HG03354 (cell line): ENCODE data around the gene GNAZ.

Experiments used
- ATAC-seq: cut with Tn5 transposase; IDR thresholded peaks from one replicate; pipeline ENCODE4 v1.9.1; 2021; ENCODE audit warnings: mild to moderate bottlenecking; ENCODE audit not compliant: unreplicated experiment, poor library complexity, severe bottlenecking

Gene GNAZ

DNA sequence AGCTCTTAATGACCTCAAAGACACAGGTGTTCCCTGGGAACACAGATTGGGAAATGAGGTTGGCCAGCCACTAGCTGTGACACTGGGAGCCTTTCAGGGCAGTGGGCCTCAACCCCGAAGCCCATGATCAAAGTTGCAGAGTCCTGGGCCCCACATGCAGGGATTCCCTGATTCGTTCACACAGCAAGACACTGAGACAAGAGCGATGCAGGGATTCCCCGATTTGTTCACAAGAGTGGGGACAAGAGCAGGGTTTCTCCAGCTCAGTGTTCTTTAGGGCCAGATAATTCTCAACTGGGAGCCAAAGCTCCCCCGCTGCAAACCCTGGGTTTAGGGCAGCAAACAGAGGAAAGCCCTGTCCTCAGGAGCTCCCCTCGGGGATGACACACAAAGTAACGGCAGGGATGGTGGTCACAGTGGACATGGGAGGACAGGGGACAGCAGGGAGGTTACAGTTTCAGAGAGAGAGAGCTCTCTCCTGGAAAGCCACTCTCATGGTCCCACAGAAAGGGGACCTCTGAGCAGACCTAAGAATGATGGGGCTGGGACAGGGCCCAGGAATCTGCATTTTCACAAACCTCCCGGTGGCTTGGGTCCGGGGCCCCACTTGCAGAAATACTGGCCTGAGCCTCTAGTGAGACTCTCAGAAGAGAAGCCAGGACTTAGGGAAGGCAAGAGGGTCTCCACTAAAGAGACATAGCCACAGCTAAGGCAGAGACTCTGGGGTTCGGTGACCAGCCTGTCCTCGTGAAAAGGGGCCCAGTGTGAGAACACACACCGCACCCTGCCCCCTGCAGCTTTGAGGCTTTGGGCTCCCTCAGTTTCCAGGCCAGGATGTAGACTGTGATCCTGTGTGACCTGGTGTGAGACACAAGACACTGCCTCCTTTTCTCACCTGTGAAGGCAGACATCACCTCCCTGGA is 7.4 kb upstream of the GNAZ start:
- ATAC-seq = no peak

- ATAC-seq = no peak
Measured at GRCh38 chr22:23063539-23064380, 6.6 kb upstream of the GNAZ start.

DNA sequence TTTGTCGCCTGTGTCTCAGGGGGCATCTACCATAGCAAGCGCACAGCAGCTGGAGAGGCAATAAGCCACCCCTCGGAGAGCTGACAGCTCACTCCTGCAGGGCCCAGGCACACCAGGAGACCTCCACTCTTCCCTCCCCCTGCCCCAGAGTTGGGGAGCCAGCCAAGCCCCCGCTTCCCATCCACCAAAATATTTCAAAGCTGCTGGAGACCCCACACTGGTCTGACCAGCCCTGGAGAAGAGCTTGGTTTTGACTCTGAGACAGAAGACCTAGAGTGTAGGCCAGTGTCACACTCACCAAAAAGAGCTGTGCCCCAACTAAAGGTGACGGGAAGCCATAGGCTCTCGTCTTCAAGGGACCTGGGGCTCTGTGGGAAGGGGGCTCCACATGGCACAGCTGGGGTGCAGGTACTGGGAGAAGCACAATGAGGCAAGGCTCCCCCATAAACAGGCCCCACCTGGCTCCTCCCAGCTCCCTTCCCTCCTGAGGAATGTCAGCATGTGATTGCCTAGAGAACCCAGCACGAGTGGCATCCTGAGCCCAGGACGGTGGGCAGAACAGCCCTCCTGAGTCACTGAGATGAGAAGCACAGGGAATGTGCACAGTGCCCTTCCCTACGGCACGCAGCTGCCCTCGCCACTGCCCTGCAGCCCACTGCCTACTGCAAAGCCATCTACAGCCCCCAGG is 5.8 kb upstream of the GNAZ start:
- ATAC-seq = no peak

DNA sequence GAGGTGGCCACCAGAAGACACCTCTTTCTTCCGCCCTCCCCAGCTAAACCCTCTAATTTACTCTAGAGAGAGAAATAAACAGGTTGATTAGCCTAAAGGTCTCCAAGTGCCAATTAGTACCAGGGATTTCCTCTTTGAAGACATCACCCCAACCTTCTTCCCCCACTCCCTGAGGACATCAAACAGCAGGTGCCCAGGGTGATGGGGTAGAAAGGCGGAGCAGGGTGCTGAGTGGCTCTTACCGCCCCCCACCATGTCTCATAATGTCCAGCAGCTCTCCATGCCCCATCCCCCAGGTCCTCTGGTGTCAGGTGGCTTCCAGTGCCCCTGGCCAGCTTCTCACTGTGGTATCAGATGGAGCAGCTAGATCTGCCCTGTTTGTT is 5.3 kb upstream of the GNAZ start:
- ATAC-seq = no peak

DNA sequence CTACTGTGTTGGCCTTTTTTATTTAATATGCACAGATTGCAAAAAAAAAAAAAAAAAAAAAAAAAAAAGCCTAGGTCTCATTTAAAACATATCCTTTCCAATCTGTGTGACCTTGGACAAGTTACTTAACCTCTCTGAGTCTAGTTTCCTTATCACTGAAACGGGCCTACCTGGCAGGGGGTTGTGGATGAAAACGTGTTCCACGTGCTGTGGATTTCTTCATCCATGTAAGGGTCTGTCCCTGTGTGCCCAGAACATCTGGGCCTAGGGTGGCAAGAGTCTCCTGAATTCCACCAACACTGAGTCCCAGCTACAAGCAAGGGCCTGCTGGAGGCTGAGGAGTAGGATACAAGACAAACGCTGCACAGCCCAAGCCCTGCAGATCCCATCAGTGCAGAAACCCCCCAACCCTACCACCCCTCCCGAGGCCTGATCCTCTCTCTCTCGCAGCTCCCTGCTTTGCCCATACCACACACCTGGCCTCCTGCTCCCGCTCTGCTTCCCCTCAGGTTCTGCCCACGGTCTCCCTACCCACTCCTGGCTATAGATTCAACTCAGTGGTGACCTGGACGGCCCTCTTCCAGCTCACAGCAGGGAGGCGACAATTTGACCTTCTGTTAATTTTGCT is 4.7 kb upstream of the GNAZ start:
- ATAC-seq = no peak

- ATAC-seq = no peak
Measured at GRCh38 chr22:23066200-23067022, 3.9 kb upstream of the GNAZ start.

- ATAC-seq = no peak
Measured at GRCh38 chr22:23067023-23067650, 3.2 kb upstream of the GNAZ start.

- no peak for ATAC-seq
Measured at GRCh38 chr22:23067691-23068090, 2.6 kb upstream of the GNAZ start.

DNA sequence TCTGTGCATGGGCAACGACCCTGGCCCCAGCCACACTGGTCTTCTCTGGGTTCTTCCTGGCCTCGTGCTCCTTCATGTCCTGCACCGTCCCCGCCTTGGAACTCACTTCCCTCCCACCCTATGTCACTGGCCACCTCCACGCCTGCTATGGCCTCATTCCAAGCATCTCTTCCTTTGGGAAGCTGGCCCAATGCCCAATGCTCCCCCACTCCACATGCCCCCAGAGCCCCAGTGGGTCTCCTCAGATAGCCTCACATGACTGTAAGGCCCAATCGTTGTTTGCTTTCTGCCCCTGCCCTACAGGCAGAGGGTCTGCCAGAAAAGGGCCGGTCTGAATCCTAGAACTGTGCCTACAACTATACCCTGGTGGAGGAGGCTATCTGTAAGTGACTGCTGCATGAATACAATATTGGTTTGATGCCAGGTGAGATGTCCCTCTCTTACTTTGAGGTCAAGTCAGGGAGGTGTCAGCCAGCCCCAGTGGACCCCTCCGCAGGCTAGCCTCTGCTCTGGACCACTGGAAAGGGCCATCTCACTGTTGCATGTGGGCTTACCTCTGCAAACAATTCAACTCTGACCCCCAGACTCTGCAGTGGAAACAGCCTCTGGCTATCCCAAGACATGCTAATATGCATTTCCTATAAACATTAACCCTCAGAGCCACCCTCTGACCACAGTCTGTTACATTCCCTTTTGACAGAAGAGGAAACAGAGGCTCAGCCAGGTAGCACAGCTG is 2.1 kb upstream of the GNAZ start:
- no peak for ATAC-seq

DNA sequence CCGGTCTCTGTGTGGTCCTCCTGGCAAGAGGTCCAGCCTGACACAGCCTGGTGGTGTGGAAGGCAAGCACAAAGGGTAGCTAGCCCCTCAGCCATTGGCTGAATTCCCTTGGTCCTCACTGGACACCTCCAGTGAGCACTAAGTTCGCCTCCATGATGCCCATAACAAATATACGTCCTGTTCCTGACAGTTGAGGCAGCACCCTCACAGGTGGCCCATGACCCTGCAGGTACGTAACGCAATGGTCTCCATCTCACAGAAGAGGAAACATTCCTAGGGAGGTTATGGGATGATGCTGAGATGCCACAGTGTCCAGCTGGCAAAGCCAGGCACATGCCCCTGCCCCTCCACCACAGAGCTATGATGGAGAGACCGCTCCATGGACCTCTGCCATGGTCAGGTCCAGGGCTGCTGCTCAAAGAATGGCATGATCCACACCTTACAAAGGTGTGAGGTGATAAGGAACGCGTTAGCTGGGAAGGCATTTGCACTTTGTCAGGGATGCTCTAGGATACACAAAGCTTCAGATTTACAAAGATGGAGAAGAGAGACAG is 1.4 kb upstream of the GNAZ start:
- ATAC-seq = no peak

DNA sequence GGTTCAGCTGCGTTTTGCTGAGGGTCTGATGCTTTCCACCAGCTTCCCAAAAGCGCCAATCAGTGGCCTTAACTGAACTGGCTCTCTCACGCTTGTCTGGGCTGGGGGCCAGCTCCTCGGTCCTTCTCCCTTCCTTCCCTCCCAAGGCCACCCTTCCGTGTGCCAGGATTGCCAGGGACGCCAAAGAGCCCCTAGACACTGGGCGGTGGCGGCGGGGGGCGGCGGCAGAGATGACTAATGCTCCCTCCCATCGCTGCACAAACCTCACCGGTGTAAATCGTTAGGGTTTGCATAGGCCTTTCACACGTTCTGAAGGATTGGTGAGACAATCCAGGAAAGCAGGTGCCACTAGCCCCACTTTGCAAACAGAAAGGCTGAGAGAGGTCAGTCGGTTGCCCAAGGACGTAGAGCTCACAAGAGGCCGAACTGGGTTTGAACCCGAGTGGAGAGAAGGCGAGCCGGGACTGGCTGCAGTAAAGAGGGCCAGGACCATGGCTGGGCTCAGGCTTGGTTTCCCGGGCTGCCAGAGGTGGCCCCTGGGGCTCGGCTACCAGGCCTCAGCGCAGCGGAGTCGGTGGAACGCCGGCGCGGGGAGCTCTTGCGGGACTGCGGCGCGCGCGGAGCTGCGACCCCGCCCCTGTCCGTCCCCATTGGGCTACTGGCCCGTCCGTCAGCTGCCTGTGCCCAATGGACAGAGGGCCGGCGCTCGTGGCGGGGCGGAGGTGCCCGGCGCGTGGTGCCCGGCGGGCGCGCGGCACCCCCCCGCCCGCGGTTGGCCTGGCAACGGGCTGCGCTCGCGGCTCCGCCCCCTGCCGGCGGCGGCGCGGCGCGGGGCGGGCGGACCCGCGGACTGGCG is 589 bp upstream of the GNAZ start:
- peak; percentile 85 for ATAC-seq

- no peak for ATAC-seq
Measured at GRCh38 chr22:23071230-23072076, 1.1 kb downstream of the GNAZ start.

GRCh38 chr22:23072077-23072910 is 2.0 kb downstream of the GNAZ start:
- ATAC-seq = no peak

- ATAC-seq = no peak
Measured at GRCh38 chr22:23072911-23073491, 2.7 kb downstream of the GNAZ start.
